Mesenchymal stem cell (in vitro differentiated cells and primary cell): ENCODE measurements around the gene GNG2.
"Not testable (repeated sequence)": the region's sequence is repeated elsewhere in the genome, so short reads cannot be mapped to it uniquely, and the experiment has no call there.

Experiments used
- DNase-seq: peaks from one replicate; pipeline ENCODE4 v3.0.0-alpha.2; 2013
- H2AFZ ChIP-seq: one replicate; pipeline ENCODE4 v1.6.1; 2013; ENCODE audit warnings: low read depth, mild to moderate bottlenecking, control low read depth, inconsistent platforms, low read length, moderate library complexity
- H2AK5ac ChIP-seq: 2 replicates; pipeline ENCODE4 v1.6.1; 2013; ENCODE audit warnings: low read length, moderate library complexity, mild to moderate bottlenecking, inconsistent platforms; ENCODE audit not compliant: severe bottlenecking
- H2BK120ac ChIP-seq: one replicate; pipeline ENCODE4 v1.6.1; 2013; ENCODE audit warnings: low read depth, mild to moderate bottlenecking, inconsistent platforms, low read length, moderate library complexity
- H2BK12ac ChIP-seq, 2 experiments: one replicate each; pipeline ENCODE4 v1.6.1; 2013; ENCODE audit warnings: inconsistent platforms in 2 of 2, low read length in 2 of 2, mild to moderate bottlenecking in 2 of 2, moderate library complexity in 2 of 2, control low read depth in 1 of 2
- H2BK15ac ChIP-seq: one replicate; pipeline ENCODE4 v1.6.1; 2013; ENCODE audit warnings: mild to moderate bottlenecking, low read depth, inconsistent platforms; ENCODE audit not compliant: poor library complexity, severe bottlenecking
- H2BK5ac ChIP-seq: 2 replicates; pipeline ENCODE4 v1.6.1; 2013; ENCODE audit warnings: low read depth, mild to moderate bottlenecking, low read length, control low read depth, inconsistent platforms; ENCODE audit not compliant: poor library complexity, severe bottlenecking
- H3K14ac ChIP-seq, 2 experiments: one replicate each; pipeline ENCODE4 v1.6.1; 2013; ENCODE audit warnings: inconsistent platforms in 2 of 2, low read length in 2 of 2, control low read depth in 1 of 2, mild to moderate bottlenecking in 1 of 2, moderate library complexity in 1 of 2
- H3K18ac ChIP-seq, 2 experiments: one replicate each; pipeline ENCODE4 v1.6.1; 2013; ENCODE audit warnings: inconsistent platforms in 2 of 2, low read length in 2 of 2, control low read depth in 1 of 2, low read depth in 1 of 2, mild to moderate bottlenecking in 1 of 2
- H3K23ac ChIP-seq, 2 experiments: one replicate each; pipeline ENCODE4 v1.6.1; 2013; ENCODE audit warnings: inconsistent platforms in 2 of 2, low read length in 2 of 2, mild to moderate bottlenecking in 2 of 2, moderate library complexity in 2 of 2, control low read depth in 1 of 2
- H3K27ac ChIP-seq: 2 replicates; pipeline ENCODE4 v1.5.1; 2013; ENCODE audit warnings: mild to moderate bottlenecking, moderate library complexity, low read length, control low read depth, inconsistent platforms; ENCODE audit not compliant: poor library complexity, severe bottlenecking
- H3K27me3 ChIP-seq, 2 experiments: 2 replicates each; pipeline versions ENCODE4 v1.6.1 to v1.7.0; 2013; ENCODE audit warnings: low read length in 2 of 2, mild to moderate bottlenecking in 2 of 2, moderate library complexity in 2 of 2, control low read depth in 1 of 2, inconsistent platforms in 1 of 2; ENCODE audit not compliant: control insufficient read depth in 1 of 2, insufficient read depth in 1 of 2
- H3K36me3 ChIP-seq, 2 experiments: 2 replicates each; pipeline versions ENCODE4 v1.6.1 to v1.7.0; 2013; ENCODE audit warnings: low read length in 2 of 2, control low read depth in 1 of 2, inconsistent platforms in 1 of 2, low read depth in 1 of 2, mild to moderate bottlenecking in 1 of 2; ENCODE audit not compliant: insufficient read depth in 2 of 2, control insufficient read depth in 1 of 2
- H3K4ac ChIP-seq, 2 experiments: one replicate each; pipeline ENCODE4 v1.6.1; 2013; ENCODE audit warnings: inconsistent platforms in 2 of 2, low read length in 2 of 2, mild to moderate bottlenecking in 2 of 2, moderate library complexity in 2 of 2, control low read depth in 1 of 2, low read depth in 1 of 2
- H3K4me1 ChIP-seq: 2 replicates; pipeline ENCODE4 v1.6.1; 2013; ENCODE audit warnings: low read depth, low read length, control low read depth; ENCODE audit not compliant: control insufficient read depth, insufficient read depth
- H3K4me2 ChIP-seq: 2 replicates; pipeline ENCODE4 v1.6.1; 2013; ENCODE audit warnings: low read length, mild to moderate bottlenecking, inconsistent platforms; ENCODE audit not compliant: poor library complexity, severe bottlenecking
- H3K4me3 ChIP-seq, 2 experiments: 2 replicates each; pipeline versions ENCODE4 v1.5.1 to v1.7.0; 2013; ENCODE audit warnings: low read length in 2 of 2, mild to moderate bottlenecking in 2 of 2, control low read depth in 1 of 2, low read depth in 1 of 2; ENCODE audit not compliant: insufficient read depth in 1 of 2
- H3K79me1 ChIP-seq: replicated peaks from 2 replicates; pipeline ENCODE4 v1.6.1; 2013; ENCODE audit warnings: mild to moderate bottlenecking, control low read depth, low read length, inconsistent platforms; ENCODE audit not compliant: poor library complexity, severe bottlenecking
- H3K9ac ChIP-seq: 2 replicates; pipeline ENCODE4 v1.7.0; 2013; ENCODE audit warnings: mild to moderate bottlenecking, low read length, moderate library complexity
- H3K9me3 ChIP-seq: 2 replicates; pipeline ENCODE4 v1.7.0; 2013; ENCODE audit warnings: mild to moderate bottlenecking, low read length; ENCODE audit not compliant: control insufficient read depth
- H4K8ac ChIP-seq: one replicate; pipeline ENCODE4 v1.6.1; 2013; ENCODE audit warnings: inconsistent platforms, mild to moderate bottlenecking, low read length, moderate library complexity
- H4K91ac ChIP-seq: one replicate; pipeline ENCODE4 v1.6.1; 2013; ENCODE audit warnings: mild to moderate bottlenecking, low read length, inconsistent platforms
- WGBS: methylation state at CpG from one replicate; pipeline ENCODE4 v1.1.7; 2013; ENCODE audit warnings: mixed read lengths; 5-methylcytosine and 5-hydroxymethylcytosine counted together

The GNG2 gene

GRCh38 chr14:51897791-51898355 is 37.5 kb downstream of the GNG2 start:
- Histone ChIP-seq H3K27ac (no peak overlapping the region), H4K91ac (no peak overlapping the region), H3K4me1 (no peaks in the 10 kb centered on the region), H3K9me3 (no peaks in the 10 kb centered on the region), H3K27me3 (no peaks in the 10 kb centered on the region), H3K14ac (no peak overlapping the region), H3K9ac (no peak overlapping the region), H2BK120ac (no peak overlapping the region), H3K36me3 (no peaks in the 10 kb centered on the region), H3K4me3 (no peak overlapping the region), H2BK5ac (no peak overlapping the region), H3K79me1 (no peaks in the 10 kb centered on the region), H3K4me2 (no peak overlapping the region), H2AK5ac (no peak overlapping the region), H3K18ac (no peak overlapping the region), H2BK12ac (no peak overlapping the region), H3K23ac (no peak overlapping the region), H2AFZ (no peak overlapping the region), H4K8ac (no peak overlapping the region), H3K4ac (no peak overlapping the region), H2BK15ac (no peak overlapping the region)
- WGBS: 80% methylated on average over 1 of the region's 1 CpG
- DNase-seq: no peak

GRCh38 chr14:51901475-51902024 is 41.1 kb downstream of the GNG2 start:
- Histone ChIP-seq H3K4me1 (no peaks in the 10 kb centered on the region), H3K27me3 (no peaks in the 10 kb centered on the region), H2AFZ (no peak overlapping the region), H3K9ac (no peak overlapping the region), H3K4me2 (no peak overlapping the region), H3K79me1 (no peaks in the 10 kb centered on the region), H3K18ac (no peak overlapping the region), H4K8ac (no peak overlapping the region), H2AK5ac (no peak overlapping the region), H4K91ac (peak overlapping the region; percentile 19), H3K4me3 (no peak overlapping the region), H2BK5ac (no peak overlapping the region), H3K23ac (no peak overlapping the region), H3K9me3 (peaks cover 12% of the 10 kb centered on the region), H3K27ac (no peak overlapping the region), H2BK12ac (peak overlapping the region in 1 of 2 experiments; percentile 21), H3K36me3 (peaks cover 0 to 8% of the 10 kb centered on the region in 2 experiments), H3K14ac (no peak overlapping the region), H3K4ac (no peak overlapping the region), H2BK120ac (no peak overlapping the region), H2BK15ac (no peak overlapping the region)
- no peak for DNase-seq
- WGBS: 98% methylated on average over 5 of the region's 5 CpGs

- WGBS: 0% methylated on average over 6 of the region's 6 CpGs
- not testable (repeated sequence) for H3K4me1 ChIP-seq, H3K36me3 ChIP-seq, H2AFZ ChIP-seq, H3K79me1 ChIP-seq, H3K27me3 ChIP-seq, H3K23ac ChIP-seq, H2AK5ac ChIP-seq, H2BK5ac ChIP-seq, H4K91ac ChIP-seq, H4K8ac ChIP-seq, H3K4ac ChIP-seq, H2BK15ac ChIP-seq, H3K14ac ChIP-seq
- peak overlapping the region; percentile 90 for H3K27ac ChIP-seq
- H3K18ac ChIP-seq: peak overlapping the region in 1 of 2 experiments; percentile 91
- H2BK12ac ChIP-seq: peak overlapping the region in 1 of 2 experiments; percentile 47
- peak overlapping the region in 1 of 2 experiments; percentile 59 for H3K4me3 ChIP-seq
- peaks cover 12% of the 10 kb centered on the region for H3K9me3 ChIP-seq
- peak overlapping the region; percentile 44 for H3K4me2 ChIP-seq
- peak overlapping the region; percentile 34 for H2BK120ac ChIP-seq
- DNase-seq: peak; percentile 98
- H3K9ac ChIP-seq: peak overlapping the region; percentile 68
Measured at GRCh38 chr14:51905656-51906121, 45.3 kb downstream of the GNG2 start.

GRCh38 chr14:51908086-51908485 is 47.7 kb downstream of the GNG2 start:
- Histone ChIP-seq H3K79me1 (peaks cover 1% of the 10 kb centered on the region), H4K8ac (peak overlapping the region; percentile 62), H3K23ac (no peak overlapping the region), H3K14ac (no peak overlapping the region), H3K4me1 (peaks cover 2% of the 10 kb centered on the region), H3K18ac (peak overlapping the region; percentile 2 to 10), H2BK120ac (no peak overlapping the region), H3K4me2 (no peak overlapping the region), H3K36me3 (peaks cover 0 to 8% of the 10 kb centered on the region in 2 experiments), H3K27me3 (no peaks in the 10 kb centered on the region), H3K4me3 (no peak overlapping the region), H2AFZ (no peak overlapping the region), H2AK5ac (peak overlapping the region; percentile 54), H4K91ac (peak overlapping the region; percentile 79), H2BK12ac (peak overlapping the region; percentile 64 to 71), H3K9me3 (peaks cover 12% of the 10 kb centered on the region), H3K27ac (no peak overlapping the region), H3K9ac (no peak overlapping the region), H3K4ac (peak overlapping the region in 1 of 2 experiments; percentile 17), H2BK15ac (no peak overlapping the region), H2BK5ac (no peak overlapping the region)
- peak; percentile 32 for DNase-seq
- 100% methylated on average over 2 of the region's 3 CpGs for WGBS
